ENCODE results near the gene EXOSC10. TPM values are rescaled to one million over a fixed set of nuclear protein-coding genes. Genes with fewer than 3 reads are reported as not detected.

The EXOSC10 gene
- total and polyA plus RNA-seq, 2 experiments from 2014 or later: 55.5 to 72.9 TPM

DNA sequence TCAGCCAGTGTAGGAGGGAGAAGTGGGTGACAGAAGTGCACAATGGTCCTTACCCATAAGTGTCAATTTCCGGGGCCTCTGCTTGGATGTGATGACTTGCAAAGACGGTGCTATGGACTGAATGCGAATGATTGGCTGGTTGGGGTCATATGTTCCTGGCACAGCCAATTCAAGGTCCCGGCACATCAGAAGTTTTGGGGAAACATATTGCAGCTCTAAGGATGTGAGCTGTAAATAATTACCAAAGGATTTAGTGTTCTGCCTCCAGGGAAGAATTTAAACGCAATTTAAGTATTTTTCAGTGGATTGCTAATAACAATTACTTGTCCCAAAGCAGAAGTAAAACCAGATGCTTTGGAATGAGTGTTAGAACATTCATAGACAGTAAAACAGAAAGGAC is 26.9 kb upstream of the EXOSC10 start:
- Mint-ChIP-seq H3K36me3 (ENCODE audit: low read depth) (peaks cover 77% of the 10 kb centered on the region), H3K4me3 (no peak overlapping the region), H3K27ac (no peak overlapping the region), H3K27me3 (ENCODE audit: insufficient read depth, low read depth, poor library complexity) (peaks cover 7% of the 10 kb centered on the region), H3K9me3 (no peaks in the 10 kb centered on the region), H3K4me1 (no peaks in the 10 kb centered on the region)
- Histone ChIP-seq H3F3A (replicated peaks; ENCODE audit: low read depth) (no peaks in the 10 kb centered on the region), H4K20me1 (replicated peaks; ENCODE audit: insufficient read depth) (peaks cover 8% of the 10 kb centered on the region), H3K4me2 (no peak overlapping the region), H3K36me3 (ENCODE audit: insufficient read depth) (peaks cover 57% of the 10 kb centered on the region), H3K4me1 (ENCODE audit: insufficient read depth) (no peaks in the 10 kb centered on the region), H3K9me2 (ENCODE audit: insufficient read depth) (no peaks in the 10 kb centered on the region), H2AFZ (no peak overlapping the region), H3K27ac (ENCODE audit: low read depth) (no peak overlapping the region), H3K27me3 (ENCODE audit: insufficient read depth) (no peaks in the 10 kb centered on the region), H3K79me2 (replicated peaks; ENCODE audit: insufficient read depth) (no peaks in the 10 kb centered on the region), H3K4me3 (no peak overlapping the region)
- TF ChIP-seq STAT1 (IDR thresholded peaks at IDR 0.05; ENCODE audit: unreplicated experiment) (no peak), EZH2phosphoT487 (IDR thresholded peaks at IDR 0.05; ENCODE audit: unreplicated experiment) (no peak), EZH2 (IDR thresholded peaks at IDR 0.05; ENCODE audit: low read depth, unreplicated experiment) (no peak), ETS1 (IDR thresholded peaks at IDR 0.05) (no peak)
- TF ChIP-seq, protein P1, sequence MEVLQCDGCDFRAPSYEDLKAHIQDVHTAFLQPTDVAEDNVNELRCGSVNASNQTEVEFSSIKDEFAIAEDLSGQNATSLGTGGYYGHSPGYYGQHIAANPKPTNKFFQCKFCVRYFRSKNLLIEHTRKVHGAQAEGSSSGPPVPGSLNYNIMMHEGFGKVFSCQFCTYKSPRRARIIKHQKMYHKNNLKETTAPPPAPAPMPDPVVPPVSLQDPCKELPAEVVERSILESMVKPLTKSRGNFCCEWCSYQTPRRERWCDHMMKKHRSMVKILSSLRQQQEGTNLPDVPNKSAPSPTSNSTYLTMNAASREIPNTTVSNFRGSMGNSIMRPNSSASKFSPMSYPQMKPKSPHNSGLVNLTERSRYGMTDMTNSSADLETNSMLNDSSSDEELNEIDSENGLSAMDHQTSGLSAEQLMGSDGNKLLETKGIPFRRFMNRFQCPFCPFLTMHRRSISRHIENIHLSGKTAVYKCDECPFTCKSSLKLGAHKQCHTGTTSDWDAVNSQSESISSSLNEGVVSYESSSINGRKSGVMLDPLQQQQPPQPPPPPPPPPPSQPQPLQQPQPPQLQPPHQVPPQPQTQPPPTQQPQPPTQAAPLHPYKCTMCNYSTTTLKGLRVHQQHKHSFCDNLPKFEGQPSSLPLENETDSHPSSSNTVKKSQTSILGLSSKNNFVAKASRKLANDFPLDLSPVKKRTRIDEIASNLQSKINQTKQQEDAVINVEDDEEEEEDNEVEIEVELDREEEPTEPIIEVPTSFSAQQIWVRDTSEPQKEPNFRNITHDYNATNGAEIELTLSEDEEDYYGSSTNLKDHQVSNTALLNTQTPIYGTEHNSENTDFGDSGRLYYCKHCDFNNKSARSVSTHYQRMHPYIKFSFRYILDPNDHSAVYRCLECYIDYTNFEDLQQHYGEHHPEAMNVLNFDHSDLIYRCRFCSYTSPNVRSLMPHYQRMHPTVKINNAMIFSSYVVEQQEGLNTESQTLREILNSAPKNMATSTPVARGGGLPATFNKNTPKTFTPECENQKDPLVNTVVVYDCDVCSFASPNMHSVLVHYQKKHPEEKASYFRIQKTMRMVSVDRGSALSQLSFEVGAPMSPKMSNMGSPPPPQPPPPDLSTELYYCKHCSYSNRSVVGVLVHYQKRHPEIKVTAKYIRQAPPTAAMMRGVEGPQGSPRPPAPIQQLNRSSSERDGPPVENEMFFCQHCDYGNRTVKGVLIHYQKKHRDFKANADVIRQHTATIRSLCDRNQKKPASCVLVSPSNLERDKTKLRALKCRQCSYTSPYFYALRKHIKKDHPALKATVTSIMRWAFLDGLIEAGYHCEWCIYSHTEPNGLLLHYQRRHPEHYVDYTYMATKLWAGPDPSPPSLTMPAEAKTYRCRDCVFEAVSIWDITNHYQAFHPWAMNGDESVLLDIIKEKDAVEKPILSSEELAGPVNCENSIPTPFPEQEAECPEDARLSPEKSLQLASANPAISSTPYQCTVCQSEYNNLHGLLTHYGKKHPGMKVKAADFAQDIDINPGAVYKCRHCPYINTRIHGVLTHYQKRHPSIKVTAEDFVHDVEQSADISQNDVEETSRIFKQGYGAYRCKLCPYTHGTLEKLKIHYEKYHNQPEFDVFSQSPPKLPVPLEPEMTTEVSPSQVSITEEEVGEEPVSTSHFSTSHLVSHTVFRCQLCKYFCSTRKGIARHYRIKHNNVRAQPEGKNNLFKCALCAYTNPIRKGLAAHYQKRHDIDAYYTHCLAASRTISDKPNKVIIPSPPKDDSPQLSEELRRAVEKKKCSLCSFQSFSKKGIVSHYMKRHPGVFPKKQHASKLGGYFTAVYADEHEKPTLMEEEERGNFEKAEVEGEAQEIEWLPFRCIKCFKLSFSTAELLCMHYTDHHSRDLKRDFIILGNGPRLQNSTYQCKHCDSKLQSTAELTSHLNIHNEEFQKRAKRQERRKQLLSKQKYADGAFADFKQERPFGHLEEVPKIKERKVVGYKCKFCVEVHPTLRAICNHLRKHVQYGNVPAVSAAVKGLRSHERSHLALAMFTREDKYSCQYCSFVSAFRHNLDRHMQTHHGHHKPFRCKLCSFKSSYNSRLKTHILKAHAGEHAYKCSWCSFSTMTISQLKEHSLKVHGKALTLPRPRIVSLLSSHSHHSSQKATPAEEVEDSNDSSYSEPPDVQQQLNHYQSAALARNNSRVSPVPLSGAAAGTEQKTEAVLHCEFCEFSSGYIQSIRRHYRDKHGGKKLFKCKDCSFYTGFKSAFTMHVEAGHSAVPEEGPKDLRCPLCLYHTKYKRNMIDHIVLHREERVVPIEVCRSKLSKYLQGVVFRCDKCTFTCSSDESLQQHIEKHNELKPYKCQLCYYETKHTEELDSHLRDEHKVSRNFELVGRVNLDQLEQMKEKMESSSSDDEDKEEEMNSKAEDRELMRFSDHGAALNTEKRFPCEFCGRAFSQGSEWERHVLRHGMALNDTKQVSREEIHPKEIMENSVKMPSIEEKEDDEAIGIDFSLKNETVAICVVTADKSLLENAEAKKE (CRISPR knock-in tag; IDR thresholded peaks at IDR 0.05): no peak
- DNase-seq (ENCODE audit: low spot score) (no peak), ATAC-seq (no peak)

GRCh38 chr1:11125931-11126330 is 26.3 kb upstream of the EXOSC10 start:
- peaks cover 77% of the 10 kb centered on the region for H3K36me3 Mint-ChIP-seq (ENCODE audit: low read depth)
- DNase-seq (ENCODE audit: low spot score): no peak
- peaks cover 63% of the 10 kb centered on the region for H3K36me3 ChIP-seq (ENCODE audit: insufficient read depth)
- no peaks in the 10 kb centered on the region for H3K79me2 ChIP-seq (replicated peaks; ENCODE audit: insufficient read depth)
- H3K4me1 Mint-ChIP-seq: no peaks in the 10 kb centered on the region
- H3K27me3 Mint-ChIP-seq (ENCODE audit: insufficient read depth, low read depth, poor library complexity): peaks cover 3% of the 10 kb centered on the region
- no peak for ATAC-seq
- H3K9me3 Mint-ChIP-seq: no peaks in the 10 kb centered on the region
- no peak overlapping the region for H3K4me3 ChIP-seq
- no peaks in the 10 kb centered on the region for H3K27me3 ChIP-seq (ENCODE audit: insufficient read depth)
- H3K27ac Mint-ChIP-seq: no peak overlapping the region
- peaks cover 8% of the 10 kb centered on the region for H4K20me1 ChIP-seq (replicated peaks; ENCODE audit: insufficient read depth)
- H3K4me3 Mint-ChIP-seq: no peak overlapping the region
- no peak overlapping the region for H2AFZ ChIP-seq
- H3K27ac ChIP-seq (ENCODE audit: low read depth): no peak overlapping the region
- H3K4me1 ChIP-seq (ENCODE audit: insufficient read depth): no peaks in the 10 kb centered on the region
- no peak overlapping the region for H3K4me2 ChIP-seq
- H3K9me2 ChIP-seq (ENCODE audit: insufficient read depth): no peaks in the 10 kb centered on the region
- H3F3A ChIP-seq (replicated peaks; ENCODE audit: low read depth): no peaks in the 10 kb centered on the region
- TF ChIP-seq EZH2phosphoT487 (IDR thresholded peaks at IDR 0.05; ENCODE audit: unreplicated experiment) (no peak), NANOG (IDR thresholded peaks at IDR 0.05; ENCODE audit: borderline replicate concordance) (no peak), ZNF114 (CRISPR knock-in tag; IDR thresholded peaks at IDR 0.05) (no peak)
